IPS-15b (cell line): ENCODE data around the gene DHCR7.
A peak's percentile ranks its signal among the peaks of the same experiment; 100 is the strongest.

Experiments used
- H3K27me3 ChIP-seq: one replicate; pipeline ENCODE4 v1.6.1; 2013; ENCODE audit warnings: low read length; ENCODE audit not compliant: control insufficient read depth, insufficient read depth
- H3K36me3 ChIP-seq: one replicate; pipeline ENCODE4 v1.6.1; 2013; ENCODE audit warnings: low read length; ENCODE audit not compliant: control insufficient read depth, insufficient read depth
- H3K4me1 ChIP-seq: one replicate; pipeline ENCODE4 v1.6.1; 2013; ENCODE audit warnings: mild to moderate bottlenecking, low read length; ENCODE audit not compliant: control insufficient read depth, insufficient read depth
- H3K4me3 ChIP-seq: one replicate; pipeline ENCODE4 v1.5.1; 2013; ENCODE audit warnings: low read depth, low read length
- H3K9ac ChIP-seq: one replicate; pipeline ENCODE4 v1.6.1; 2013; ENCODE audit warnings: low read depth, mild to moderate bottlenecking, low read length
- H3K9me3 ChIP-seq: one replicate; pipeline ENCODE4 v1.6.1; 2013; ENCODE audit warnings: mild to moderate bottlenecking, low read length; ENCODE audit not compliant: control insufficient read depth, insufficient read depth

DHCR7 gene

GRCh38 chr11:71448257-71449171 lies at the start of gene DHCR7:
TSS of gene DHCR7 (minus strand) at chr11:71448393. CDS start at chr11:71444952, 3,441 bp downstream.
- Histone ChIP-seq H3K4me3 (peak within 1 kb of the TSS; percentile 96), H3K9me3 (no peaks in the 10 kb centered on the region), H3K36me3 (peaks cover 15% of the 10 kb centered on the region), H3K27me3 (no peaks in the 10 kb centered on the region), H3K4me1 (peaks cover 4% of the 10 kb centered on the region), H3K9ac (peak within 1 kb of the TSS; percentile 47)

- no peaks in the 10 kb centered on the region for H3K9me3 ChIP-seq
- H3K4me1 ChIP-seq, result no peaks in the 10 kb centered on the region
- H3K27me3 ChIP-seq, result no peaks in the 10 kb centered on the region
- no peak overlapping the region for H3K9ac ChIP-seq
- H3K36me3 ChIP-seq, result peaks cover 29% of the 10 kb centered on the region
- no peak overlapping the region for H3K4me3 ChIP-seq
Measured at GRCh38 chr11:71496421-71496820, 48.2 kb upstream of the DHCR7 start.

- Histone ChIP-seq H3K9ac (no peak overlapping the region), H3K36me3 (peaks cover 35% of the 10 kb centered on the region), H3K4me3 (no peak overlapping the region), H3K9me3 (no peaks in the 10 kb centered on the region), H3K27me3 (no peaks in the 10 kb centered on the region), H3K4me1 (no peaks in the 10 kb centered on the region)
Measured at GRCh38 chr11:71495286-71496230, 47.4 kb upstream of the DHCR7 start.

- Histone ChIP-seq H3K9ac (no peak overlapping the region), H3K36me3 (peaks cover 21% of the 10 kb centered on the region), H3K4me3 (no peak overlapping the region), H3K27me3 (no peaks in the 10 kb centered on the region), H3K9me3 (no peaks in the 10 kb centered on the region), H3K4me1 (no peaks in the 10 kb centered on the region)
Measured at GRCh38 chr11:71491940-71492339, 43.7 kb upstream of the DHCR7 start.

GRCh38 chr11:71491531-71491930 lies 43.3 kb upstream of the DHCR7 start:
- Histone ChIP-seq H3K9ac (no peak overlapping the region), H3K4me1 (no peaks in the 10 kb centered on the region), H3K36me3 (peaks cover 21% of the 10 kb centered on the region), H3K4me3 (no peak overlapping the region), H3K9me3 (no peaks in the 10 kb centered on the region), H3K27me3 (no peaks in the 10 kb centered on the region)

- Histone ChIP-seq H3K4me3 (no peak overlapping the region), H3K36me3 (peaks cover 21% of the 10 kb centered on the region), H3K4me1 (no peaks in the 10 kb centered on the region), H3K27me3 (no peaks in the 10 kb centered on the region), H3K9ac (no peak overlapping the region), H3K9me3 (no peaks in the 10 kb centered on the region)
Measured at GRCh38 chr11:71490731-71491390, 42.7 kb upstream of the DHCR7 start.

GRCh38 chr11:71490044-71490730 lies 42.0 kb upstream of the DHCR7 start:
- H3K9ac ChIP-seq, result no peak overlapping the region

GRCh38 chr11:71489311-71490043 lies 41.3 kb upstream of the DHCR7 start:
- Histone ChIP-seq H3K4me1 (no peaks in the 10 kb centered on the region), H3K9ac (no peak overlapping the region), H3K36me3 (peaks cover 24% of the 10 kb centered on the region), H3K4me3 (no peak overlapping the region), H3K27me3 (no peaks in the 10 kb centered on the region), H3K9me3 (no peaks in the 10 kb centered on the region)

More at GRCh38 chr11:71490044-71490730, 42.0 kb upstream of the DHCR7 start:
- Histone ChIP-seq H3K4me3 (no peak overlapping the region), H3K4me1 (no peaks in the 10 kb centered on the region), H3K27me3 (no peaks in the 10 kb centered on the region), H3K9me3 (no peaks in the 10 kb centered on the region), H3K36me3 (peaks cover 21% of the 10 kb centered on the region)

GRCh38 chr11:71488681-71489270 lies 40.6 kb upstream of the DHCR7 start:
- Histone ChIP-seq H3K36me3 (peaks cover 30% of the 10 kb centered on the region), H3K27me3 (no peaks in the 10 kb centered on the region), H3K9ac (no peak overlapping the region), H3K4me3 (no peak overlapping the region), H3K9me3 (no peaks in the 10 kb centered on the region), H3K4me1 (no peaks in the 10 kb centered on the region)

- Histone ChIP-seq H3K36me3 (peaks cover 31% of the 10 kb centered on the region), H3K9ac (no peak overlapping the region), H3K4me3 (no peak overlapping the region), H3K4me1 (no peaks in the 10 kb centered on the region), H3K9me3 (no peaks in the 10 kb centered on the region), H3K27me3 (no peaks in the 10 kb centered on the region)
Measured at GRCh38 chr11:71486320-71486719, 38.1 kb upstream of the DHCR7 start.
